Measurements from ENCODE around the gene ZNF606.

The ZNF606 gene

GRCh38 chr19:58033741-58034476 lies 31.3 kb upstream of the ZNF606 start, which contains the start of gene ZSCAN1:
TSS of gene ZSCAN1 (plus strand) at chr19:58034025. CDS start at chr19:58037837, 3,812 bp downstream.
- DNase-seq (ENCODE audit: low spot score): no peak
- TF ChIP-seq, protein P1, sequence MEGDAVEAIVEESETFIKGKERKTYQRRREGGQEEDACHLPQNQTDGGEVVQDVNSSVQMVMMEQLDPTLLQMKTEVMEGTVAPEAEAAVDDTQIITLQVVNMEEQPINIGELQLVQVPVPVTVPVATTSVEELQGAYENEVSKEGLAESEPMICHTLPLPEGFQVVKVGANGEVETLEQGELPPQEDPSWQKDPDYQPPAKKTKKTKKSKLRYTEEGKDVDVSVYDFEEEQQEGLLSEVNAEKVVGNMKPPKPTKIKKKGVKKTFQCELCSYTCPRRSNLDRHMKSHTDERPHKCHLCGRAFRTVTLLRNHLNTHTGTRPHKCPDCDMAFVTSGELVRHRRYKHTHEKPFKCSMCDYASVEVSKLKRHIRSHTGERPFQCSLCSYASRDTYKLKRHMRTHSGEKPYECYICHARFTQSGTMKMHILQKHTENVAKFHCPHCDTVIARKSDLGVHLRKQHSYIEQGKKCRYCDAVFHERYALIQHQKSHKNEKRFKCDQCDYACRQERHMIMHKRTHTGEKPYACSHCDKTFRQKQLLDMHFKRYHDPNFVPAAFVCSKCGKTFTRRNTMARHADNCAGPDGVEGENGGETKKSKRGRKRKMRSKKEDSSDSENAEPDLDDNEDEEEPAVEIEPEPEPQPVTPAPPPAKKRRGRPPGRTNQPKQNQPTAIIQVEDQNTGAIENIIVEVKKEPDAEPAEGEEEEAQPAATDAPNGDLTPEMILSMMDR (IDR thresholded peaks at IDR 0.05; ENCODE audit: extremely low read depth, missing control alignments): no peak

DNA sequence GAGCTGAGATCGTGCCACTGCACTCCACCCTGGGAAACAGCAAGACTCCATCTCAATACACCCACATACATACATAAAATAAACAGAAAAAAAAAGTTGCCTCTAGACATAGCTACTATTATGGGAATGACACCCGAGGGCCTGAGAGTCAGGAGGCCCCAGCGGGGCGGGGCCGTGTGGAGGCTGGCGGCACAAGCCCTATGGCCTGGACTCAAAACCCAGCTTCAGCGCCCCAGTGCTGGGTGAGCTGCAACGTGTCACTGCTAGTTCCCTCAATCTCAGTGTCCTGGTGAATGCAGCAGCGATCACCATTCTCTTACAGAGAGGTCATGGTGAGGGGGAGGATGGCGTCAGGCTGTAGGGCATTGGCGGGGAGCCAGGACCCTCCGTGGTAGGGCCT lies 22.0 kb upstream of the ZNF606 start:
- TF ChIP-seq, protein P1 (IDR thresholded peaks at IDR 0.05; ENCODE audit: extremely low read depth, missing control alignments): no peak
- no peak for DNase-seq (ENCODE audit: low spot score)

DNA sequence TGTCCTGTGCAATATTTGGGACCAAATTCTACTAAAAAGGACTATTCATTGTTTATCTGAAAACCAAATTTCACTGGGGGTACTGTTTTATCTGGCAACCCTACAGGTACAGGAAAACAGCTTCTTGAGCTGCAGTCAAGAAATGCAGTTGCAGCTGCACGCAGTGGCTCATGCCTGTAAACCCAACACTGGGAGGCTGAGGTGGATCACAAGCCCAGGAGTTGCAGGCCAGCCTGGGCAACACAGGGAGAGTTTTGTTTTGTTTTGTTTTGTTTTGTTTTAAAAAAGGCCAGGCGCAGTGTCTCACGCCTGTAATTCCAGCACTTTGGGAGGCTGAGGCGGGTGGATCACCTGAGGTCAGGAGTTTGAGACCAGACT lies 19.7 kb upstream of the ZNF606 start:
- DNase-seq (ENCODE audit: low spot score): no peak
- TF ChIP-seq, protein P1 (IDR thresholded peaks at IDR 0.05; ENCODE audit: extremely low read depth, missing control alignments): no peak

GRCh38 chr19:58021541-58022282 lies 19.1 kb upstream of the ZNF606 start:
- TF ChIP-seq, protein P1 (IDR thresholded peaks at IDR 0.05; ENCODE audit: extremely low read depth, missing control alignments): no peak
- no peak for DNase-seq (ENCODE audit: low spot score)

GRCh38 chr19:58020129-58020528 lies 17.5 kb upstream of the ZNF606 start:
- TF ChIP-seq, protein P1 (IDR thresholded peaks at IDR 0.05; ENCODE audit: extremely low read depth, missing control alignments): no peak

DNA sequence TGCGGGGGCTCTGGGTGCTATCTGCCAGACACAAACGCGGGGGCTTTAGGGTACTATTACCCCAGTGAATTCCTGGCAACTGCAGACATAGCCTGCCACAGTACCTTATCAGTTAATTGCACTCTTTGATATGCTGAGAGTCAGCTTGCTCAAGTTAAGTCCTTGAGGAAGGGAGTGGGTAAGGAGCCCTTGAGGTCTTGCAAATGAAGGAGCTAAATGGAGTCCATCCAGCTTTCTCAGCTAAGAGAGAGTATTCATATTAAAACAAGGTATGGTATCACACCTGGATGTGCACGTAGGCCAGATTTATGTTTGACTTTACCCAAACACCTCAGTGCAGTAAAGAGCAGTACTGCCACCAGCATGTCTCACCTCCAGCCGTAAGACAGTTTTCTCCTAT lies 11.5 kb upstream of the ZNF606 start:
- DNase-seq (ENCODE audit: low spot score): no peak
- TF ChIP-seq, protein P1 (IDR thresholded peaks at IDR 0.05; ENCODE audit: extremely low read depth, missing control alignments): no peak

More at GRCh38 chr19:58020129-58020528, 17.5 kb upstream of the ZNF606 start:
- no peak for DNase-seq (ENCODE audit: low spot score)

DNA sequence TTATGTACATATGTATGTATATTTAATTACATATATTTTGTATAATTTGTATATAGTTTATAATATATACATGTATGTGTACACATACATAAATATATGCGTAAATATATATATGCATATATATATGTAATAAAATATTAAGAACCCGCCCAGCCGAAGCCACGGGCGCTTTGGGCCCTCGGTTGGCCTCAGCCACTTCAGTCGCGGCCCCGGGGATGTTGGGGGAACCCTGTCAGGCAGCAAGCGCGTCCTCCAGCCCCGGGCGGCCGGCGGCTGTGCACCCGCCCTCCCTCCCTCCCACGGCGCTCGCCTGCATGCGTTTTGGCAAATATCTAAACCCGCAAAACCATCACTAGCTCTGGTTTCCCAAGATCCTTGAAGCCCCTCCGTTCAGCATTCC lies 7.9 kb upstream of the ZNF606 start:
- TF ChIP-seq, protein P1 (IDR thresholded peaks at IDR 0.05; ENCODE audit: extremely low read depth, missing control alignments): no peak
- DNase-seq (ENCODE audit: low spot score): no peak
